ENCODE results near the gene NPC1.
"Not testable (repeated sequence)": the region's sequence is repeated elsewhere in the genome, so short reads cannot be mapped to it uniquely, and the experiment has no call there.

NPC1 gene

DNA sequence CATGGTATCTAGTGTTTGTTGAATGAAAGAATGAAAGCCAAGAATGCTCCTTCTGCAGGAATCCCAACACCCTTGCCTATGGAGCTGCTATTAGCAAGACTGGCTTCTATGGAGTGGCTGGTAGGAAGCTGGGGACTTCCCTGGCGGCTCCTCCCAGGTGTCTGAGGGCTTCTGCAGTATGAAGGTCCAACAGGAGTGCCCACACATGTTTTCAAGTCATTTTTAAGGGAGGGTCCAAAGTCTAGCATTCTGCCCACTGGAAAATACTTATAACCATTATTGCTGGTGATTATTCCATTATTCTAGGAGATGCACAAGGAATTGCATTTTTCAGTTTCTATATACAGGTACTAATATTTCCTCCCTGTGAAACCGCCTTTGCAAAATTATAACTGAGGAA is 21.9 kb upstream of the NPC1 start:
- DNase-seq, result no peak

- no peak for DNase-seq
These were observed 19.6 kb upstream of the NPC1 start for GRCh38 chr18:23605941-23606340.

DNA sequence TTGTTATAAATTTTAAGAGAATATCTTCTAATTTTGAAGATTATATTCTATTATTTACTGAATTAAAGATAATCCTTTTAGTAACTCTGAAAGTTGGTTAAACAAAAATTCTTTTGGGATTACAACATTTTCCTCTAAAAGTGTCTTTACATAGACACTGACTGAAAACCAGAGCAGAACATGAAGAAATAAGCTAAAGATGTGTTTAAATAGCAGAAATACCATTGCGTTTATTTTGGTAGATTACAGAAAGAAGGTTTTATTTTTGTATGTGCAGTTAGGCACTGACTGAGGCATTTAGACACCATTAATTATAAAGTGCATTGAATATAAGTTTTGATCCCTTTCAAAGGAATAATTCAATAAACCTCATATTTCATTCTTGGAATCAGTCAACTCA is 13.5 kb upstream of the NPC1 start:
- no peak for DNase-seq

GRCh38 chr18:23596183-23596582 is 9.9 kb upstream of the NPC1 start:
- no peak for DNase-seq

GRCh38 chr18:23595591-23595990 is 9.3 kb upstream of the NPC1 start:
- no peak for DNase-seq

DNA sequence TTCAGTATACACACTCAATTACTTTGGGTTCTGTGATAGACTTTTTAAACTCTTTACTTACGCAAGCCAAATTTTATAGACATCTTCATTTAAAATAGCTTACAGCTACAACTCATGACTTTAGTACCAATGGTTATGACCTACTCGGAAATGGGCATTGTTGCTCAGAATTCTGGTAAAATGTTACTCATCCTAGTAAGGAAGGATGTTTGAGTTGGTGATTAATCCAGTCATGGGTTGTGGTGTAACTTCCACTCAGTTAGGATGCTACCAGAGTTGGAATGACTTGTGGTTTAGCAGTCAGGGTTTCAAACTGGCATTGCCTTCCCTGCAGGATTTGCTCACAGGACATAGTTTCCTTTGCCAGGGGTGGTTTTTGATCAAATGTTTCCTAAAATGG is 7.4 kb upstream of the NPC1 start:
- no peak for DNase-seq

- DNase-seq, result no peak
These were observed 6.6 kb upstream of the NPC1 start for GRCh38 chr18:23592911-23593310.

- no peak for DNase-seq
These were observed 4.7 kb upstream of the NPC1 start for GRCh38 chr18:23591011-23591410.

- no peak for DNase-seq
These were observed 2.7 kb upstream of the NPC1 start for GRCh38 chr18:23588836-23589560.

DNA sequence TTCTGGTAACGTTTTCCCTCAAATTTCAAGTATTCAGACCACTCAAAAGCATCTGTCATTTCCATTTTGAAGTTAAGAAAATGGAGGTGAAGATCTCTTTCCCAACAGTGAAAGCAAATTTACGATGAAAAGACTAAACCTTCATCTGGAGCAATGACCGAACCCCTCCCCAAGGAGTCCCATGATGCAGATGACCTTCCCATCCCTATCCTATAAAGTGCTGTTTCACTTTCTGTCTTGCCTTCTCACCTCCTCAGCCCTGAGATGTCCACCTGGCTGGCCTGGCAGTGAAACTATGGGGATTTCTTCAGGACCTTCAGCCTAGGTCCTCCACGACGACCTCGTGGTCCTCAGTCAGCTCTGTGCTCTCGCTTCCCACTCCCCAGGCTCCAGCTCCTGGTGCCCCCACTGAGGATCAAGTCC is 925 bp upstream of the NPC1 start:
- no peak for DNase-seq

GRCh38 chr18:23585897-23586248 is 433 bp downstream of the NPC1 start:
- DNase-seq, result no peak

- DNase-seq, result peak; percentile 53
These were observed 1.1 kb downstream of the NPC1 start for GRCh38 chr18:23585007-23585871.

DNA sequence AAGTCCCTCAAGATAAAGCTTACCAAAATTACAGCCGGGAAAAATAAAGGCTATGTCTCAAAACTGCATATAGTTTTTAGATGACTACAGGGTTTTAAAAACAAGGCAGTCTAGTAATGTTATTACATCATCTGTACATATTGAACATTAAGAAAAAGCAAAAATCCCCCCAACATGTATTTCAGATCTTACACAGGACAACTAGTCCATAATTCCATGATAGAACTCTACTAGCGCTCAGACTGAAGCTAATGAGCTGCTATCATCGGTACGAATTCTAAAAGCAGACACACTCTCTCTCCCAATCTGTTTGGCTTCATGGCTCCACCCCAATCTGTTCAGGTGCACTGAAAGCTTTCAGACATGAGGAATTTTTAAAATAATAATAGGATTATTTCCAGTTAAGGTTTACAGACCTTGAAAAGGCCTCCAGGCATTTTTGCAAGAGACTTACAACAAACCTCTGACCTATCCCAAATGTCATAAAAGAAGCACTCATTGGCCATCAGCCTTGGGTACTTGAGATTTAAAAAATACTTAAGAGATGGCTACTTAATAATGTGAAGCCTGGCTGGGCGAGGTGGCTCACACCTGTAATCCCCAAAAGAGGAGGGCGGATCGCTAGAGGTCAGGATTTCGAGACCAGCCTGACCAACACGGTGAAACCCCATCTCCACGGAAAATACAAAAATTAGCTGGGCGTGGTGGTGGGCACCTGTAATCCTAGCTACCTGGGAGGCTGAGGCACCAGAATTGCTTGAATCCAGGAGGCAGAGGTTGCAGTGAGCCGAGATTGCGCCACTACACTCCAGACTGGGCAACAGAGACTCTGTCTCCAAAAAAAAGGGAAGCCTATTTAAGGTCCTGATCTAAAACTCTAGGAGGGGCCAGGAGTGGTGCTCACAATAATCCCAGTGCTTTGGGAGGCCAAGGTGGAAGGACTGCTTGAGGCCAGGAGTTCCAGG is 2.0 kb downstream of the NPC1 start:
- no peak for DNase-seq

GRCh38 chr18:23583071-23583865 is 3.0 kb downstream of the NPC1 start:
- DNase-seq, result no peak

GRCh38 chr18:23580677-23581367 is 5.5 kb downstream of the NPC1 start:
- no peak for DNase-seq

GRCh38 chr18:23578891-23579653 is 7.2 kb downstream of the NPC1 start:
- DNase-seq, result no peak

DNA sequence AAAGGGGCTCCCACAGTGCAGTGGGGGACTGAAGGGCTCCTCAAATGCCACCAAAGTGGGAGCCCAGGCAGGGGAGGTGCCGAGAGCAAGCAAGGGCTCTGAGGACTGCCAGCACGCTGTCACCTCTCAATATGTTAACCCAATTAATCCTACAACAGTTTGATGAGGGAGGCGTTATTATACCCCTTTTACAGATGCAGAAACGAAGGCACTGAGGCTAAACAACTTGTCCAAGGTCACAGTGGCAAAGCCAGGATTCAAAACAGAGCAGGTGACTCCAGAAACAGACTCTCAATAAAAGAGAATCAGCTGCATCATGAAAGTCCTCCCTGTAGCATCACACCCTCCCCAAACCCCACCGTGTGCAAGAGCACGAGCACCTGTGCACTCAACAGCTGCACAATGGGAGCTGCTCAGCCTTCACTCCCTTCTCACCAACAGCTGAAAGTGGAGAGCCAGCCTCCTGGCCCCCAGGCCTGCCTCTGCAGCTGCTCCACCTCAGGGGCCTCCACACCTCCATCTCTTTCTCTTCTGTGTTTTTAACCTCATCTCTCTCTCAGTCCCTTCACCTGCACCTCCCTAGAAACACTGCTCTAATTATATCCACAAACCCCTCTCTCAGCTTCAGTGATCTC is 8.1 kb downstream of the NPC1 start:
- no peak for DNase-seq

DNA sequence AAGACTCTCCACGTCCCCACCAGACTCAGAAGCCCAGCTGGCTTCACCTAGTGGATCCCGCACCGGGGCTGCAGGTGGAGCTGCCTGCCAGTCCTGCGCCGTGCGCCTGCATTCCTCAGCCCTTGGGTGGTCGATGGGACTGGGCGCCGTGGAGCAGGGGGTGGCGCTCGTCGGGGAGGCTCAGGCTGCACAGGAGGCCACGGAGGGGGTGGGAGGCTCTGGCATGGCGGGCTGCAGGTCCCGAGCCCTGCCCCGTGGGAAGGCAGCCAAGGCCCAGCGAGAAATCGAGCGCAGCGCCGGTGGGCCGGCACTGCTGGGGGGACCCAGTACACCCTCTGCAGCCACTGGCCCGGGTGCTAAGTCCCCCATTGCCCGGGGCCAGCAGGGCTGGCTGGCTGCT is 8.8 kb downstream of the NPC1 start:
- not testable (repeated sequence) for DNase-seq

DNA sequence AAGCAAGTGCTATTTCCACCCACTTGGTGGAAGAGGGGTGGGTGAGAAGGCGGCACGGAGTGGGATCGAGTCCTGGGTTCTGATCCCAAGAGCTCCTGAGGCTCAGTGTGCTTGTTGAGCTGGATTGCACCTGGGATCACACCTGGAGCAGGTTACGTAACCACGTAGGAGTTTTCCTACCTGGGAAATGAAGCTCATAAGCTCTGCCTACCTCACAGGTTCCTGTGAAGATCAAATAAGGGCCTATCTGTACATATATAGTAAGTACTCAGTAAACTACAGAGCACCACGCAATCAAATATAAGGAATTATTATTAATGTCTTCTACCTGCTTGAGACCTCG is 11.0 kb downstream of the NPC1 start:
- DNase-seq, result no peak

DNA sequence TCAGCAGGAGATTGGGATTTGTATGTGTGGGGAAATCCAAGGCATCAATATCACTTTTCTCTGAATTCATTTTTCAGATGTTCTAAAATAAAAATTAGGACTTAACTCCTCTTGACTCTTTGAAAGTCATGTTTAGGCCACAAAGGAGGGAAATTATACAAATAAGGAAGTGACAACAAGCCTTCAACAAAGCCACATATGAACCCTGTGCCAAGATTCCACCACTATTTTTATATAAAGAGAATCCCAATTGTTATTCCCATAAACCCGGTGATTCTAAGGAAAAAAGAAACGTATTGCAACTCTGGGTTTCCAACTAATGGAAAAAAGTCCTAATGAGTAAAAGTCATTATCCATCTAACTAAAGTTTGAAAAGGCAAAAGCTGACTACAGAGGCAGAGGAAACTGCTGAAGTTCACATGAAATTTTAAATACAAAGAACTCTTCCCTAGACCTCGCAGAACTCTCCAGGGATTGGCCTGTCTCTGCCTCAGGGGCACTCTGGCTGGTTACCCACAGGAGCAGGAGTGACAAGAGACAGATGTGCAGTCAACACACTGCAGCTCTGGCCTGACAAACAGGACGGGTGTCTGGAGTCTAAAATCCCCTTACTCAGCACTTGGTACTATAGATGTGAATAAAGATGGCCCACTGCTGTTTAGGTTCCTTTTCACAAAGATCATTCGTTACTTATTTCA is 11.5 kb downstream of the NPC1 start:
- DNase-seq, result no peak

Data from GF-D8 (cell line).